GM12875 (cell line): ENCODE data around the gene GHRL.

Experiments used
- H3K4me3 ChIP-seq: one replicate; pipeline ENCODE4 v1.5.1; 2011; ENCODE audit warnings: low read depth, low read length, control low read depth
- TF ChIP-seq, protein P1 (sequence below): IDR thresholded peaks from 2 replicates; pipeline ENCODE4 v1.5.1; 2011; ENCODE audit warnings: low read depth, mild to moderate bottlenecking, control low read depth, inconsistent platforms, low read length, moderate library complexity, borderline replicate concordance; ENCODE audit not compliant: insufficient read depth

Gene GHRL

DNA sequence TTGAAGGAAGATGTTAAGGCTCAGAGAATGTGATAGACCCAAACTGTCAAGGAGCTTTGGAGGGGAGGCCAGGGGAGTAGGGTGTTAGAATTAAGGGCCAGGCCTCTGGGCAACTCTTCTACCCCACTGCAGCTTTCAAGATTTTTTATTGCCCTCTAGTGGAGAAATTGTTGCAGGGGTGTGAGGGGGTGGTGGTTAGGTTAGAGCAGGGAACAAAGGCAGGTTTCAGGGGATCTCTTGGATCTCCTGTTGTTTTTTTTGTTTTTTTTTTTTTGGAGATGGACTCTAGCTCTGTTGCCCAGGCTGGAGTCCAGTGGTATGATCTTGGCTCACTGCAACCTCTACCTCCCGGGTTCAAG, 29.6 kb upstream of the GHRL start:
- TF ChIP-seq, protein P1, sequence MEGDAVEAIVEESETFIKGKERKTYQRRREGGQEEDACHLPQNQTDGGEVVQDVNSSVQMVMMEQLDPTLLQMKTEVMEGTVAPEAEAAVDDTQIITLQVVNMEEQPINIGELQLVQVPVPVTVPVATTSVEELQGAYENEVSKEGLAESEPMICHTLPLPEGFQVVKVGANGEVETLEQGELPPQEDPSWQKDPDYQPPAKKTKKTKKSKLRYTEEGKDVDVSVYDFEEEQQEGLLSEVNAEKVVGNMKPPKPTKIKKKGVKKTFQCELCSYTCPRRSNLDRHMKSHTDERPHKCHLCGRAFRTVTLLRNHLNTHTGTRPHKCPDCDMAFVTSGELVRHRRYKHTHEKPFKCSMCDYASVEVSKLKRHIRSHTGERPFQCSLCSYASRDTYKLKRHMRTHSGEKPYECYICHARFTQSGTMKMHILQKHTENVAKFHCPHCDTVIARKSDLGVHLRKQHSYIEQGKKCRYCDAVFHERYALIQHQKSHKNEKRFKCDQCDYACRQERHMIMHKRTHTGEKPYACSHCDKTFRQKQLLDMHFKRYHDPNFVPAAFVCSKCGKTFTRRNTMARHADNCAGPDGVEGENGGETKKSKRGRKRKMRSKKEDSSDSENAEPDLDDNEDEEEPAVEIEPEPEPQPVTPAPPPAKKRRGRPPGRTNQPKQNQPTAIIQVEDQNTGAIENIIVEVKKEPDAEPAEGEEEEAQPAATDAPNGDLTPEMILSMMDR, result peak; percentile 50
- no peak overlapping the region for H3K4me3 ChIP-seq

GRCh38 chr3:10321630-10322351, 29.0 kb upstream of the GHRL start:
- no peak overlapping the region for H3K4me3 ChIP-seq
- TF ChIP-seq, protein P1, result no peak

GRCh38 chr3:10320320-10320677, 27.6 kb upstream of the GHRL start:
- H3K4me3 ChIP-seq, result peak overlapping the region; percentile 90
- TF ChIP-seq, protein P1, result no peak

DNA sequence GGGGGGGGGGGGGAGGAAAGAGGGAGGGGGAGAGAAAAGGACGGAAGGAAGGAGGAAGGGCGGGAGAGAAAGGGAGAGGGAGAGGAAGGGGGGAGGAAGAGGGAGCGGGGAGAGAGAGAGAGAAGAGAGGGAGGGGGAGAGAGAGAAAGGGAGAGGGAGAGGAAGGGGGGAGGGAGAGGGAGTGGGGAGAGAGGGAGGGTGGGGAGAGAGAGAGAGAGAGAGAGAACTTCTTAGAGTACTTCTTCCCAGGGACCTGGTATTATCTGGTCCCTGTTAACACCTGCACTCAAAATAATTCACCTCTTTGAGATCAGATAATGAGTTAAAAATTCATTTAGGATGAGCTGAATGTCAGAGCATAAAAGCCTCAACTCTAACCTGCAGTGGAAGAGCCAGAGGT, 27.1 kb upstream of the GHRL start:
- TF ChIP-seq, protein P1, result no peak
- H3K4me3 ChIP-seq, result peak overlapping the region; percentile 90

DNA sequence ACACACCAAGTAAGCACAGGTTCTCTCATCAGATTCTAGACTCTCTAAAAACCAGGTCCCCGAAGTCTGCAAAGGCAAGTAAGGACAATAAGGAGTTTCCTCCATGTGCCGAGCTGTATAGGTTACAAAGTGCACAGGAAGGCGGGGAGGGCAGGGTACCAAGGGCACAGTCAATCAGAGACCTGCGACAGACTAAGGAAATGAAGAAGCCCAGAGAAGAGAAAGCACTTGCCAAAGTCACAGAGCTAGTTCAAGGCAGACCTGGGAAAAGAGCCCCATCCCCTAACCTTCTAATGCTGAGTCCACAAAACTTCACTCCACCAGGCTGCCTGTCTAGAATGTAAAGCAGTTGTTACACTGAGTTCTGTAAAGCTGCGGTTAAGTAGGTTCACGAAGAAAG, 26.5 kb upstream of the GHRL start:
- no peak overlapping the region for H3K4me3 ChIP-seq
- TF ChIP-seq, protein P1, result no peak

DNA sequence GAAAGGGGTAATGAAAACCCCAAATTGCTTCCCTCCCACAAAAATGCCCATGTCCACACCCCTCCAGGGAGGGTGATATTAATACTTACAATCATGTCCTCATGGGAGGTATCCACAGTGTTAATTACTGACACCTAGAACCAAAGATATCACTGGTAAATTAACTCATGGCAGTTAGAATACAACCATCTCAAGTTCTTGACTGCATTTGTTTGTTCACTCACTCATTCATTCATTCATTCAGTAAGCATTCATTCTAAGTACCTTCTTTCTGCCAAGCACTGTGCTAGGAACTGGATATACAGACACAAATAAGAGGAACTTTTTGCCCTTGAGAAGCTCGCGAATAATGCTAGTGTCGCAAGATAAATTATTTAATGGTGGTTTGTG, 25.2 kb upstream of the GHRL start:
- TF ChIP-seq, protein P1, result no peak
- no peak overlapping the region for H3K4me3 ChIP-seq

DNA sequence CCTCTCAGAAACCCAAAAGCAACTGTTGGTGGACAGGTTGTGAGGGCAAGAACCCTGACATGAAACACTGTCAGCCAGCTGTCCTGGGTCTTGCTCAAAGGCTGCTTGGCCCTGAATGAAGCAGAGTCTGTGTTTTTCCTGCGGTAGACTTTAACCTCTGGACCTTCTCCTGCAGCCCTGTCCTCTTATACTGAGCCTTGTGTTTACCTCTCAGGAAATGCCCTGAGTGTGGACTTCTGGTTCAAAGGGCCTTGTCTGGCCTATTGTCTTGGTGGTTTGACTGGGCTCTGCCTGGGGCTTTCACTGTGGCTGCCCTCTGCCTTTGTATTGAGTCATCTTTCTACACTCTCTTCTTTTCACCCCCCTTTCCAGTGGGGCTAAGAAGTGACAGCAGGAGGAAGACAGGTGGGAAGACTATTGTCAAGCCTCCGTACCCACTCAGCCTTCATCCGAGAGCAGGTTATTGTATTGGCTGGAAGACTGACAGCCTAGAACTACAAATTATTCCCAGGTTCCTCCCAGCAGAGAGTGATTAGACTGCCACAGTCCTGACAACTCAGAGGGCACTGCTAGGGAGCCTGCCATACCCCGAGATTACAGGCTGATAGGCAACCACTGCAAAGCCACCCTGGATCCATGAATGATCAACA, 24.7 kb upstream of the GHRL start:
- TF ChIP-seq, protein P1, result no peak
- no peak overlapping the region for H3K4me3 ChIP-seq
